OCI-LY3 (cell line): Measurements from ENCODE around the gene HAGHL.

Source experiments
- H2AFZ ChIP-seq: fragments of 200-600, 300-600 bp; shearing (Covaris generic); 2 replicates; pipeline ENCODE4 v1.6.0; 2014; ENCODE audit warnings: antibody characterized with exemption, low read depth, low read length
- H3K27ac ChIP-seq: fragments of 200-600, 300-600 bp; sonication (generic); 2 replicates; pipeline ENCODE4 v1.5.1; 2014; ENCODE audit warnings: mild to moderate bottlenecking, low read length, moderate library complexity, mixed read lengths
- H3K27me3 ChIP-seq: fragments of 200-600, 300-600 bp; sonication (generic); 2 replicates; pipeline ENCODE4 v1.6.1; 2014; ENCODE audit warnings: low read depth, low read length, mixed read lengths
- H3K36me3 ChIP-seq: fragments of 200-600, 300-600 bp; sonication (generic); replicated peaks from 2 replicates; pipeline ENCODE3; 2014; ENCODE audit warnings: low read depth, low read length, mixed read lengths
- H3K4me1 ChIP-seq: fragments of 300-600, 200-600 bp; sonication (generic); 2 replicates; pipeline ENCODE4 v1.6.1; 2014; ENCODE audit warnings: low read length, mixed read lengths
- H3K4me2 ChIP-seq: fragments of 200-600, 300-600 bp; sonication (generic); 2 replicates; pipeline ENCODE4 v1.6.1; 2014; ENCODE audit warnings: low read length, mixed read lengths
- H3K4me3 ChIP-seq: fragments of 300-600, 200-600 bp; sonication (generic); 2 replicates; pipeline ENCODE4 v1.5.1; 2014; ENCODE audit warnings: antibody characterized with exemption, mild to moderate bottlenecking, low read length, moderate library complexity
- H3K79me2 ChIP-seq: fragments of 300-600, 200-600 bp; shearing (Covaris generic); 2 replicates; pipeline ENCODE4 v1.6.1; 2014; ENCODE audit warnings: mild to moderate bottlenecking, low read length, mixed read lengths
- H3K9ac ChIP-seq: fragments of 300-600, 200-600 bp; shearing (Covaris generic); 2 replicates; pipeline ENCODE4 v1.6.0; 2014; ENCODE audit warnings: mild to moderate bottlenecking, low read length, moderate library complexity
- H3K9me3 ChIP-seq: fragments of 200-600, 300-600 bp; shearing (Covaris generic); 2 replicates; pipeline ENCODE4 v1.6.1; 2014; ENCODE audit warnings: low read length, mixed read lengths; ENCODE audit not compliant: insufficient read depth
- H4K20me1 ChIP-seq: fragments of 200-600, 300-600 bp; sonication (generic); 2 replicates; pipeline ENCODE4 v1.6.1; 2016; ENCODE audit warnings: low read length, mixed read lengths; ENCODE audit not compliant: insufficient read depth
- EZH2phosphoT487 ChIP-seq: fragments of 200-600 bp; shearing (Covaris generic); IDR thresholded peaks from 2 replicates; pipeline ENCODE4 v1.6.1; 2018; ENCODE audit warnings: antibody characterized with exemption, mixed run types, low read depth
- TF ChIP-seq, protein P1 (sequence below): fragments of 200-600, 300-600 bp; sonication (generic); IDR thresholded peaks from 2 replicates; pipeline ENCODE4 v1.5.1; 2014; ENCODE audit warnings: antibody characterized with exemption, low read length, low read depth

The HAGHL gene

DNA sequence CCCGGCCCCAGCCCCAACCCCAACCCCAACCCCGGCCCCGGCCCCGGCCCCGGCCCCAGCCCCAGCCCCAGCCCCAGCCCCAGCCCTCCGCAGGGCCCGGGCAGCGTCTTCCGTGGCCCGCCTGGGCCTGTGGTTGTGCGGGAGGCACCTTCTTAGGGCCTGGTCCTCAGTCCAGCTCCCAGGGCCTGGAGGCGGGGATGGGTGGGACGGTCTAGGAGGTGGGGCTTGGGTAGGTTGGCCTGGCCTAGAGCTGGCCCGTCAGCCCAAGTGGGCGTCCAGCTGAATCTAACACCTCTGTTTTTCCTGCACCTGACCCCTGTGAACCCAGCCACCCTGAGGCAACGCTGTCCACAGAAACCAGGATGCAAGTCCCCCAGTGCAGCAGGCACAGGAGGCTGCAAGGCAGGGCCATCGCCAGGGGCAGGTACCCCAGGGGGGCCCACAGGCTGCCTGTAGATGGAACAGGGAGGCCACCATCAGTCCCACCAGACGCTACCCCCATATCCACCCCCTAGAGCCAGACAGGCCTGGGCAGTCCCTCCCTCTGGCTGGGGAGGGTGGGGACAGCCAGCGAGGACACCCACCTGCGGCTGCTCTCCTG is 42.4 kb downstream of the HAGHL start:
- Histone ChIP-seq H3K36me3 (no peaks in the 10 kb centered on the region), H3K27me3 (no peaks in the 10 kb centered on the region), H3K4me1 (no peaks in the 10 kb centered on the region), H3K79me2 (no peaks in the 10 kb centered on the region), H3K4me2 (no peak overlapping the region), H3K4me3 (no peak overlapping the region), H3K27ac (no peak overlapping the region), H3K9me3 (no peaks in the 10 kb centered on the region), H4K20me1 (no peaks in the 10 kb centered on the region), H2AFZ (no peak overlapping the region), H3K9ac (no peak overlapping the region)
- TF ChIP-seq, protein P1, sequence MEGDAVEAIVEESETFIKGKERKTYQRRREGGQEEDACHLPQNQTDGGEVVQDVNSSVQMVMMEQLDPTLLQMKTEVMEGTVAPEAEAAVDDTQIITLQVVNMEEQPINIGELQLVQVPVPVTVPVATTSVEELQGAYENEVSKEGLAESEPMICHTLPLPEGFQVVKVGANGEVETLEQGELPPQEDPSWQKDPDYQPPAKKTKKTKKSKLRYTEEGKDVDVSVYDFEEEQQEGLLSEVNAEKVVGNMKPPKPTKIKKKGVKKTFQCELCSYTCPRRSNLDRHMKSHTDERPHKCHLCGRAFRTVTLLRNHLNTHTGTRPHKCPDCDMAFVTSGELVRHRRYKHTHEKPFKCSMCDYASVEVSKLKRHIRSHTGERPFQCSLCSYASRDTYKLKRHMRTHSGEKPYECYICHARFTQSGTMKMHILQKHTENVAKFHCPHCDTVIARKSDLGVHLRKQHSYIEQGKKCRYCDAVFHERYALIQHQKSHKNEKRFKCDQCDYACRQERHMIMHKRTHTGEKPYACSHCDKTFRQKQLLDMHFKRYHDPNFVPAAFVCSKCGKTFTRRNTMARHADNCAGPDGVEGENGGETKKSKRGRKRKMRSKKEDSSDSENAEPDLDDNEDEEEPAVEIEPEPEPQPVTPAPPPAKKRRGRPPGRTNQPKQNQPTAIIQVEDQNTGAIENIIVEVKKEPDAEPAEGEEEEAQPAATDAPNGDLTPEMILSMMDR: no peak
- no peak for TF ChIP-seq EZH2phosphoT487

DNA sequence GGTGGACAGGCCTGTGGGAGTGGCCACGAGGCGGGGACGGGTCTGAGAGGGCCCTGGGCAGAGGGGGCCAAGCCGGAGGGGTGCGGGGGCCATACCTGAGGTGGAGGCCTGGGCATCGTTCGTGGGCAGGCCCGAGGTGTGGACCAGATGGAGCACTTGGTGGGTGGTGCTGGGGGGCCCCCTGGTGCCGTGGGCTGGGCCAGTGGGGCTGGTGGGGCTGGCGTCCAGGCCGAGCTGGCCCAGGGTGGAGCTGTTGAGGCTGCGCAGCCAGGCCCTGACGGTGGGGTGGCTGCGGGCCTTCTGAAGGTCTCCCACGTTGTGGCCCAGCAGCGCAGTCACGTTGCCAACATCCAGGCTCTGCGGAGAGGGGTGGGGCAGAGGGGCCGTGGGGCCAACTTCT is 43.0 kb downstream of the HAGHL start:
- H3K4me2 ChIP-seq: no peak overlapping the region
- H4K20me1 ChIP-seq: no peaks in the 10 kb centered on the region
- no peaks in the 10 kb centered on the region for H3K36me3 ChIP-seq
- H2AFZ ChIP-seq: no peak overlapping the region
- TF ChIP-seq, protein P1: no peak
- no peak for TF ChIP-seq EZH2phosphoT487
- no peaks in the 10 kb centered on the region for H3K9me3 ChIP-seq
- no peak overlapping the region for H3K9ac ChIP-seq
- no peak overlapping the region for H3K4me3 ChIP-seq
- H3K79me2 ChIP-seq: no peaks in the 10 kb centered on the region
- no peak overlapping the region for H3K27ac ChIP-seq
- no peaks in the 10 kb centered on the region for H3K4me1 ChIP-seq
- no peaks in the 10 kb centered on the region for H3K27me3 ChIP-seq

DNA sequence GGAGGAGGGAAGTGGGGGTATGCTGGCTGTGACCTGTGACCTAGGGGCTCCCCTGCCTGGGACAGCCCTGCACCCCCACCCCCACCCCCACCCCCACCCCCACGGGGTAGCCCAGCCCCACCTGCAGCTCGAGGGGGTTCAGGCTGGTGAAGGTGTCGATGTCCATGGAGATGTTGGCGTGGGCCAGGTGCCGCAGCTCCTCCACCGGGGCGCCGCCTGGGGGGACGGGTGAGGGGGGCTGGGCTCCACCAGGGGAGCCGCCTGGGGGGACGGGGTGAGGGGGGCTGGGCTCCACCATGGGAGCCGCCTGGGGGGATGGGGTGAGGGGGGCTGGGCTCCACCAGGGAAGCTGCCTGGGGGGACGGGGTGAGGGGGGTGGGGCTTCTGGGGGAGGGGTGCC is 43.5 kb downstream of the HAGHL start:
- no peaks in the 10 kb centered on the region for H4K20me1 ChIP-seq
- no peak overlapping the region for H3K4me3 ChIP-seq
- no peak overlapping the region for H3K9ac ChIP-seq
- H3K4me1 ChIP-seq: no peaks in the 10 kb centered on the region
- H3K79me2 ChIP-seq: no peaks in the 10 kb centered on the region
- H3K27me3 ChIP-seq: no peaks in the 10 kb centered on the region
- H3K4me2 ChIP-seq: no peak overlapping the region
- no peaks in the 10 kb centered on the region for H3K9me3 ChIP-seq
- no peak overlapping the region for H3K27ac ChIP-seq
- H3K36me3 ChIP-seq: no peaks in the 10 kb centered on the region
- TF ChIP-seq, protein P1: no peak
- TF ChIP-seq EZH2phosphoT487: no peak
- no peak overlapping the region for H2AFZ ChIP-seq

DNA sequence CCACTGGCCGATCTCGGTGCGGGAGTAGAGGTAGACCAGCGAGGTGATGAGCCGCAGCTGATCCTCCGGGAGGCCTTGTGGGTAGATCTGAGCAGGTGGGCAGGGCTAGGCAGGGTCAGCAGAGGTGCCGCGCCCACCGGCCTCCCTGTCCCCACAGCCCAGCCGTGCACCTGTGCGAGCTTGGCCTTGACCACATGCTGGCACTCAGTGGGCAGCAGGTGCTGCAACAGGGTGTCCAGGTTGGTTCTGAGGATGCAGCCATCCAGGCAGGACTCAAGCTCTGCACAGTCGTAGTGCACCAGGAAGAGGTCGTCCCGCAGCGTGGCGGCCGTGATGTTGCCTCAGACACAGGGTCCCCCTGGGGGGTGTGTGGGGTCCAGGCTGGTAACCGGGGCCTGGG is 46.1 kb downstream of the HAGHL start:
- H3K9me3 ChIP-seq: no peaks in the 10 kb centered on the region
- peaks cover 4% of the 10 kb centered on the region for H3K27me3 ChIP-seq
- H2AFZ ChIP-seq: no peak overlapping the region
- TF ChIP-seq EZH2phosphoT487: no peak
- TF ChIP-seq, protein P1: no peak
- no peaks in the 10 kb centered on the region for H3K4me1 ChIP-seq
- no peak overlapping the region for H3K27ac ChIP-seq
- H4K20me1 ChIP-seq: no peaks in the 10 kb centered on the region
- no peak overlapping the region for H3K4me2 ChIP-seq
- no peaks in the 10 kb centered on the region for H3K36me3 ChIP-seq
- H3K4me3 ChIP-seq: no peak overlapping the region
- no peaks in the 10 kb centered on the region for H3K79me2 ChIP-seq
- no peak overlapping the region for H3K9ac ChIP-seq
